ENCODE measurements around the gene SELENOM.

DNA sequence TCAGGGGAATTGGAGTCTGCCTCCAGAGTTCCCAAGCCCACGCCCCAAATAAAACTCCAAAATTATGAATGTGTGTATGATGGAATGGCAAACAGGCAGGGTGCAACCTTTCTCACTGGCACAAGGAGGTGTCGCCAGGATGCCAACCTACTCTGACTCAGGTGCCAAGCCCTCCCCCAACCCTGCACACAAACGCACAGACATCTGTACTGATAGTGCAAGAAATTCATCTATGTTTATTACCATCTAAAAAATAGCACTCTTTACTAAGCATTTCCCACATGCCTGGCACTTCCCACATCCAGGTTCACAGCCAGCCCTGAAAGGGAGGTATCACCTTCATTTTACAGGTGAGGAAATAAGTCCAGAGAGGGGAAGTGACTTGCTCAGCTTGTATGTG lies 31.7 kb upstream of the SELENOM start:
- TF ChIP-seq, protein P1, sequence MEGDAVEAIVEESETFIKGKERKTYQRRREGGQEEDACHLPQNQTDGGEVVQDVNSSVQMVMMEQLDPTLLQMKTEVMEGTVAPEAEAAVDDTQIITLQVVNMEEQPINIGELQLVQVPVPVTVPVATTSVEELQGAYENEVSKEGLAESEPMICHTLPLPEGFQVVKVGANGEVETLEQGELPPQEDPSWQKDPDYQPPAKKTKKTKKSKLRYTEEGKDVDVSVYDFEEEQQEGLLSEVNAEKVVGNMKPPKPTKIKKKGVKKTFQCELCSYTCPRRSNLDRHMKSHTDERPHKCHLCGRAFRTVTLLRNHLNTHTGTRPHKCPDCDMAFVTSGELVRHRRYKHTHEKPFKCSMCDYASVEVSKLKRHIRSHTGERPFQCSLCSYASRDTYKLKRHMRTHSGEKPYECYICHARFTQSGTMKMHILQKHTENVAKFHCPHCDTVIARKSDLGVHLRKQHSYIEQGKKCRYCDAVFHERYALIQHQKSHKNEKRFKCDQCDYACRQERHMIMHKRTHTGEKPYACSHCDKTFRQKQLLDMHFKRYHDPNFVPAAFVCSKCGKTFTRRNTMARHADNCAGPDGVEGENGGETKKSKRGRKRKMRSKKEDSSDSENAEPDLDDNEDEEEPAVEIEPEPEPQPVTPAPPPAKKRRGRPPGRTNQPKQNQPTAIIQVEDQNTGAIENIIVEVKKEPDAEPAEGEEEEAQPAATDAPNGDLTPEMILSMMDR (optimal IDR thresholded peaks at IDR 0.05 in 1 of 3, IDR thresholded peaks at IDR 0.05 in 1 of 3, conservative IDR thresholded peaks at IDR 0.05 in 1 of 3; ENCODE audit: extremely low read depth in 1 of 3, insufficient read depth in 2 of 3, low read length in 3 of 3) = no peak
- no peak for TF ChIP-seq EZH2 (IDR thresholded peaks at IDR 0.05; ENCODE audit: low read length)

All from keratinocyte (primary cell).